T-helper 2 cell treated with Interferon-gamma antibody and Interleukin-4, amounts not matched to agents 100 ng/mL and 5 ng/mL, for 36 hours (primary cell): ENCODE data around the gene LEUTX. TPM values are rescaled to one million over a fixed set of nuclear protein-coding genes. Genes with fewer than 3 reads are reported as not detected.

Experiments used
- total RNA-seq: library from RNA; stranded (reverse); gene quantifications from 2 replicates; pipeline ENCODE4 v1.2.3, GENCODE V29; 2022

Gene LEUTX
- total RNA-seq, 1 donor from 2014 or later: not detected

Other genes with a start within 250 kb of the LEUTX start
- 2.9 and 3.8 TPM in 2 replicates for gene EID2B, start 246.0 kb upstream of the LEUTX start, total RNA-seq
- gene EID2, start 238.7 kb upstream of the LEUTX start, total RNA-seq: 14.3 and 15.8 TPM in 2 replicates
- not detected in 2 replicates for gene LGALS13, start 176.3 kb upstream of the LEUTX start, total RNA-seq
- gene LGALS16, start 122.9 kb upstream of the LEUTX start, total RNA-seq: not detected in 2 replicates
- gene LGALS14, start 74.4 kb upstream of the LEUTX start, total RNA-seq: not detected in 2 replicates
- 1.6 and 1.9 TPM in 2 replicates for gene CLC, start 40.8 kb upstream of the LEUTX start, total RNA-seq
- gene DYRK1B, start 55.3 kb downstream of the LEUTX start, total RNA-seq: 5.7 and 5.9 TPM in 2 replicates
- gene FBL, start 67.5 kb downstream of the LEUTX start, total RNA-seq: 375 and 397 TPM in 2 replicates
- 7.3 and 7.4 TPM in 2 replicates for gene FCGBP, start 155.8 kb downstream of the LEUTX start, total RNA-seq
- 133 and 134 TPM in 2 replicates for gene PSMC4, start 192.3 kb downstream of the LEUTX start, total RNA-seq
- 5.4 and 6.1 TPM in 2 replicates for gene ZNF546, start 218.2 kb downstream of the LEUTX start, total RNA-seq